ENCODE measurements around the gene CENPM. TPM values are rescaled to one million over a fixed set of nuclear protein-coding genes. Genes with fewer than 3 reads are reported as not detected.

The CENPM gene
- 3.7 and 9.6 TPM in 2 replicates for total RNA-seq

GRCh38 chr22:41946629-41947423 is at the start of gene CENPM:
CENPM (minus strand) TSS chr22:41947152; CDS start chr22:41947076, 76 bp downstream.

GRCh38 chr22:41969110-41969646 is 22.2 kb upstream of the CENPM start, which contains the start of gene SEPTIN3:
SEPTIN3 (plus strand) TSS chr22:41969443; CDS start chr22:41971493, 2,050 bp downstream.

DNA sequence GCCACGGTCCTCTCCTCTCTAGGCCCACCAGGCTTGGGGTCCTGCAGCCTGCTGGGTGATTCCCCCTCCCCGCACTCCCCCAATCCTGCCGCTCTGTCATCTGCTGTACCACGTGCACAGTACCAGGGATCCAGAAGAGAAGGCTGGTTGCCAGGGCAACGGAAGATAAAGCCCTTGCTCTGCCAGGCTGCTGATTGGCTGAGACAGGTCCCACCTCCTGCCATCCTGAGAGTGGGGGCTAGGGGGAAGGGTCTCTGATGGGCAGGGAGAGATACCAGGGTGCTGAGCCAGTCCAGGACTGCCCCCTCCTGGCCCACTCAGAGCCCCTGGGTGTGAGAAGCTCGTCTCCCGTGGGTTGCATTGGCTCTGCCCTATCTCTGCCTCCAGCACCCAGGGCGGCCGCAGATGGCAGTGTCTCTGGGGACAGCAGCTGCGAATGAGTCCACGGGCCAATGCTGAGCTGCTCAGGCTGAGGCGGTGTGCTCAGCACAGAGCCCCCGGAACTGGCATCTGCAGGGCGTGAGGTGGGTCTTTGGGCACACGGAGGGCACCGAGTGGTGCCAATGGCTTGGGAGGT is 5.0 kb upstream of the CENPM start, which contains the start of gene SMIM45:
Gene SMIM45, plus strand, starts transcription at position 253 of the 577 bp plus-strand sequence.

GRCh38 chr22:41915035-41915785 is 31.7 kb downstream of the CENPM start, which contains the start of gene SHISA8:
SHISA8 (minus strand) TSS chr22:41915074; CDS start chr22:41914667, 407 bp downstream.

Other genes with a start within 250 kb of the CENPM start
- 1.3 and 2.0 TPM in 2 replicates for gene MEI1, start 247.6 kb downstream of the CENPM start, total RNA-seq
- 4.5 and 11.8 TPM in 2 replicates for gene CCDC134, start 146.5 kb downstream of the CENPM start, total RNA-seq
- gene SREBF2, start 114.0 kb downstream of the CENPM start, total RNA-seq = 36.5 and 58.2 TPM in 2 replicates
- not detected in 2 replicates for gene SHISA8, start 32.1 kb downstream of the CENPM start, total RNA-seq
- gene TNFRSF13C, start 20.3 kb downstream of the CENPM start, total RNA-seq = not detected in 2 replicates
- gene SEPTIN3, start 22.3 kb upstream of the CENPM start, total RNA-seq = not detected in 2 replicates
- gene WBP2NL, start 51.6 kb upstream of the CENPM start, total RNA-seq = not detected in 2 replicates
- 22.6 and 24.6 TPM in 2 replicates for gene NAGA, start 123.7 kb upstream of the CENPM start, total RNA-seq
- 15.4 and 17.3 TPM in 2 replicates for gene PHETA2, start 127.1 kb upstream of the CENPM start, total RNA-seq
- gene SMDT1, start 132.5 kb upstream of the CENPM start, total RNA-seq = 0.81 and 7.8 TPM in 2 replicates
- gene NDUFA6, start 143.6 kb upstream of the CENPM start, total RNA-seq = 37.7 and 42.4 TPM in 2 replicates
- 0.18 TPM in 1 of 2 replicates, not detected in the other for gene CYP2D6, start 183.7 kb upstream of the CENPM start, total RNA-seq

Measured in cardiac atrium fibroblast (primary cell).